Measurements from ENCODE around the gene REC114.
"Not testable (repeated sequence)": the region's sequence is repeated elsewhere in the genome, so short reads cannot be mapped to it uniquely, and the experiment has no call there.

REC114 gene

GRCh38 chr15:73527598-73527997 lies 84.6 kb downstream of the REC114 start:
- no peak for DNase-seq (ENCODE audit: low read depth)

- DNase-seq (ENCODE audit: low read depth) = no peak
These were observed 87.7 kb downstream of the REC114 start for GRCh38 chr15:73530649-73531048.

- DNase-seq (ENCODE audit: low read depth) = no peak
These were observed 95.2 kb downstream of the REC114 start for GRCh38 chr15:73538123-73538522.

DNA sequence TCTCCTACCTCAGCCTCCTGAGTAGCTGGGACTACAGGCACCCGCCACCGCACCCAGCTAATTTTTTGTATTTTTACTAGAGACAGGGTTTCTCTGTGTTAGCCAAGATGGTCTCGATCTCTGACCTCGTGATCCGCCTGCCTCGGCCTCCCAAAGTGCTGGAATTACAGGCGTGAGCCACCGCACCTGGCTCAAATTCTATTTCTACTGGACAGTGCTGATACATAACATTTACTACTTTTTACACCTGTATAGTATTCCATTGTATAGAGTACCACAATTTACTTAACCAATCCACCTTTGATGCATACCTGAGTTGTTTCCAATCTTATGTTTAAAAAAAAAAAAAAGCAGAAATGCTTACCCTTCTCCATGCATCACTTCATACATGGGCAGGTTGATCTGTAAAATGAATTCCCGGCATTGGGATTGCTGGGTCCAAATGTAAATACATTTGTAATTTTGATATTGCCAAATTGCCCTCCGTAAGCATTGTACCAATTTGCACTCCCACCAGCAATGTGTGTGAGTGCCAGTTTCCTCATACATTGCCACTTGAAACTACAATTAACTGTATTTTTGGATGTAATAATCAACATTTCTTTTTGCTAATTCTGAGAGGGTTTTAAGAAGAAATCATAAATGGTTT lies 95.7 kb downstream of the REC114 start:
- no peak for DNase-seq (ENCODE audit: low read depth)

DNA sequence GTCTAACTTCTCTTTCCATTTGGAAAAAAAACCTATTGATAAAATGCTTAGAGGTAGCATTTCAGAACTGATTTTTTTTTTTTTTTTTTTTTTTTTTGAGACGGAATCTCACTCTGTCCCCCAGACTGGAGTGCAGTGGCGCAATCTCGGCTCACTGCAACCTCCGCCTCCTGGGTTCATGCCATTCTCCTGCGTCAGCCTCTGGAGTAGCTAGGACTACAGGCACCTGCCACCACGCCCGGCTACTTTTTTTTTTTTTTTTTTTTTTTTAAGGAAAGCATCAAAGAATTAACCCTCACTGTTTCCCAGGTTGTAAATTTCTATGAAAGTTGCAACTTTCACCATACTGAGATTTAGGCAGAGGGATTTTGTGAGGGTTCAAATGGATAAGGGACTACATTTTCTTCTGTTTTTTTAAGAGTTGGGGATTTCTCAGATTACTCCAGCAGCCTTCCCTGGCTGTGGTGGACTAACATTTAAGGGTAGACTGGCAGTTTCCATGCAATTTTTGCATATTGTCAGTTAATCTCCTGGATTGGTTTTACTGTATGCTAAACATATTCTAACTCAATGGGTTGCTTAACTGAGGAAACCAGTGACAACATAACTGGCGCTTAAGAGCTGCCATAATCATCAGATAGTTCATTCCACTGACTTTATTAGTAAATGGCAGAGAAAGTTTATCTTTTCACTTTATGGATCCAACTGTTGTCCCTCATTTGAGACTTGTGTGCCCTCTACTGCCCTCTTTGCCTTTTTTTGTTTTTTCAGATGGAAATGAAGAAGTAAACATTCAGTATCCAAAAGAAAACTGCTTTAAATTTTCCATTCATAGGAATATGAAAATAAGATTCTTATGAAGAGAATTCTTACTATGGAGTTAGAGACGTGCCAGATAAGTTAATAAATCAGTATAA lies 96.5 kb downstream of the REC114 start:
- DNase-seq (ENCODE audit: low read depth) = no peak

- DNase-seq (ENCODE audit: low read depth) = no peak
These were observed 97.2 kb downstream of the REC114 start for GRCh38 chr15:73540161-73540560.

DNA sequence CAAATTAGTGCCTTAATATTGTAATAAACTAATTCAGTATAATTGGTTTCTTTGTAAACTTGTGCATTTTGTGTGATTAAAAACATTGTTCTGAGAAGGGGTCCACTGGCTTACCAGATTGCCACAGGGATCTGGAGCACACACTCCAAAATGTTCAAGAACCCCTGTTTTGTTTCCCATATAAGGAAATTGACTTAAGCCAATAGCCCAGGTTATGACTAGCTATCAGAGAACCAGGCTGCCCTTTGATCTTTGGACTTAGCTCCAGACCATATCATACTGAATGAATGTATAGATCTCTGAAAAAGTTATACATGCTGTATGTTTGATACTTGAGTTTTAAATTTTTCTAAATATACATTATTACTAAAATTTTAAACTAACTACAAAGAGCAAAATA lies 98.5 kb downstream of the REC114 start:
- DNase-seq (ENCODE audit: low read depth) = no peak

GRCh38 chr15:73548925-73549324 lies 106.0 kb downstream of the REC114 start:
- not testable (repeated sequence) for DNase-seq (ENCODE audit: low read depth)

DNA sequence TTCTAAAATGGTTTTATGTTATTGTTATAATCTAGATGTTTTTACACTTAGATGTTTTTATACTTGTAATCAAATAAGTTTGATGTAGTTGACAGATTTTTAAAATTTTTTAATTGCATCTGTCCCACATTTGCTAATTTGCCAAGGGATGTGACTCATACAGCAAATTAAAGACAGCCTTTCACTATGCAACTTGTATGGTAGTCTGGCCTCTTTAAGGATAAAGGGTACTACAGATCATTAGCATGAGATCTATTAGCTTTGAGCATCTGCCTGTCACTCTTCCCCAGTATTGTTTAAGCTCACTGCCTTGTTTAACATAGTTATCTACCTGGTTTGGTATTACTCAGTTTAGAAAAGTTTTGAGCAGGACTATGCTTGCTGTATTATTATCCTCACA lies 107.2 kb downstream of the REC114 start:
- no peak for DNase-seq (ENCODE audit: low read depth)

- no peak for DNase-seq (ENCODE audit: low read depth)
These were observed 112.1 kb downstream of the REC114 start for GRCh38 chr15:73555080-73555479.

GRCh38 chr15:73558529-73558928 lies 115.6 kb downstream of the REC114 start:
- no peak for DNase-seq (ENCODE audit: low read depth)

DNA sequence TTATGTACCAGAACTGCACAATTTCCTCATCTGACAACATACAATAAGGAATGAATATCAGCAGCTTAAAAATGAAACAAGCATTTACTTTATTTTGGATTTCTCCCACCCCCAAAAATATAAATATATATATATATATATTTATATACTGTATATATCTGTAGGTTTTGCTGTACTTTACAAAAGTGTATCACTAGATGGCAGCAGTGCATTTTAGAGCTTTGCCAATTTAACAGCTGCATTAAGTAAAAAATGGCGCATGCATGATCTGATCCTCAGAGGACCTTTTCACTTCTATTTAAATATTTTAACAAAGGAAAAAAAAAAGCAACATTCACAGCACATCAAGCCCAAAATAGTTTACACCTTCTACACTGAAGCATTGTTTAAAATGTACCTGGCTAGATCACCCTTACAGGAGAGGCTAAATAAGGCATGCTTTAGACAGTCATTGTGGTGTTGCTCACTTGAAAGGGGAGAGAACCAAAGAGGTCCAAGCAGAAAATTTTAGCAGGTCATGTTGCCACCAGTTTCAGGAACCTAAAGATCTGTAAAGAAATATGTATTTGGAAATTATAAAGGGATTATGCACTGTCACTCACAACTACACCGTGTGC lies 117.6 kb downstream of the REC114 start:
- no peak for DNase-seq (ENCODE audit: low read depth)

DNA sequence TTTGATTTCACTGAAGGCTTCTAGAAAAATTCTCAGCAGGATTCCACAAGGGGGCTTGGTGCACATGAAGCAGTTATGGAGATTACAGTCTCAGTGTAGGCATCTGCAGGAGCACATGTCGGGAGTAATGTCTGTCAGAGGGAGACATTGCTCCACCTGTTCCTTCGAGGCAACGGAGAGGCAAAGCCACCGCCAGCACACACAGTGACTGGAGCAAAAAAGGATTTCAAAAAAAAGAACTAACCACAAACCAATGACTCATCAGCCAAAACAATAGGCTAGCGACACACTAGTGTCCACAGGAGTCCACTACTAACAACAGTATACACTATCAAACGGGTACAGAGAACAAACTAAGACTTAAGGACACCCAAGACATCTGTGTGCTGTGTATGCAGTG lies 121.3 kb downstream of the REC114 start:
- DNase-seq (ENCODE audit: low read depth) = no peak

DNA sequence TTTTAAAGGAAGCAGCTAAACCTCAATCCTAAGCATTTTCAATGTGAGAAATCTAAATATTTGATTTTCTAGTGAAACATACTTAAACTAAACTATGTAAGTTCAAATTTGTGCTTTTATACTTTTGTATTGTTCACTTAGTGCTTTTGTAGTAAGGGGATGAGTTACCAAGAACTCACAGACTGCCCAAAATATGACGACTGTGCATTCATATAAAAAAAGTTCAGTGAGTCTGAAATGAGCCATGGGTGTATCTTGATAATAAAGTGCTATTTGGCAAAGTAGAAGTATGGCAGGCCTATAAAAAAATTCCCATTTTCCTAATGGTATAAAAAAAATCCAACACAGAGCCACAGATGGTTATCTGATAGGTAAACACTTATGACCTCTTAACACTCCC lies 124.1 kb downstream of the REC114 start:
- no peak for DNase-seq (ENCODE audit: low read depth)

DNA sequence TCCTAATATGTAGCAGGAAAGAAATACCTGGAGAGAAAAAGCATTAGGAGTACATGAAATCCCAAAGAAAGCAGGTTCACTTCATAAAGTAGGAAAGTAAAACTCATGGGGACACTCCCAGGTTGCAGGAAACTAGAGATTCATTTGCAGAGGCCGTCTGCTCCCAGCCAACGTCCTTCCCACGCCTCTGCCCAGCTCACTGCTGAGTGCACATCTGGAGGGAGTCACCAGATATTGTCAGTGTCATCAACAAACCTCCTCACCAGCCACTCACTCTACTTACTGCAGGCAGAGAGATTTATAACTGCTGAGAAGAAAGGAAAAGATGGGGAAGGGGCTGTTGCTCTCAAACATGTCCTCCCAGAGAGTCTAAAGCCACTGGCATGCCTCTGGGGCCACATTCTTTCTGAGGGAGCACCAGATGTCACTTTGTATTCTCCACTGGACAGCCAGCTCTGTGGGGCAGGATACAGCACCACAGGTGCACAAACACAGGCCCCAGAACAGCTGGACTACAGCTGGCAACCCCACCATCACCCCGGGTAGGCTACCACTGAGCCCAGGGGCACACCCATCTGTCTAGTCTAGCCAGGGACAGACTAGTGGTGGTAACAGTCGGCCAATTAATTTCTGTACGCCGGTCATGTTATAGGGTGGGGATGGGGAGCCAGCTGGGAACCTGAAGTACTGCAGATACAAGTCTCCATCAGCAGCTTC lies 125.8 kb downstream of the REC114 start:
- no peak for DNase-seq (ENCODE audit: low read depth)

- no peak for DNase-seq (ENCODE audit: low read depth)
These were observed 126.4 kb downstream of the REC114 start for GRCh38 chr15:73569361-73569760.

- no peak for DNase-seq (ENCODE audit: low read depth)
These were observed 127.5 kb downstream of the REC114 start for GRCh38 chr15:73570355-73571032.

DNA sequence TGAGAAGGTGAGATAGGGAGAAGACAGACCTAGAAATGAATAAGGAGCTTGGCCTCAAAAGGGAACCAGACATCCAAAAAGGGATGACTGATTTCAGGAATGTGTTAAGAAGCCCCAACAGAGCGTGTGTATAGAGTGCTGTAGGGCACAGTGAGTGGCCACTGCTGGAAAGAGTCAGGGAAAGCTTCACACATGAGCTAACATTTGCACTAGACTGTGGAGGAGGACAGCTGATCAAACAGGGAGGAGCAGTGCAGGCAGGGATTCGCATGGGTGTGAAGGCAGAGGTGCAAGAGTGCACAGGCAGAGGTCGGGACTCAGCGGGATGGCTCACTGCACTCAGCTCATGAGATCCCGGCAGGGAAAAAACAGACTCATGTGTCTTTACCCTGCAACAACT lies 128.4 kb downstream of the REC114 start:
- no peak for DNase-seq (ENCODE audit: low read depth)

- no peak for DNase-seq (ENCODE audit: low read depth)
These were observed 129.3 kb downstream of the REC114 start for GRCh38 chr15:73572296-73572695.

GRCh38 chr15:73573037-73573436 lies 130.1 kb downstream of the REC114 start:
- no peak for DNase-seq (ENCODE audit: low read depth)

GRCh38 chr15:73573572-73573971 lies 130.6 kb downstream of the REC114 start:
- no peak for DNase-seq (ENCODE audit: low read depth)

All from stimulated activated CD8-positive, alpha-beta memory T cell treated with anti-CD3 and anti-CD28 coated beads, Interleukin-12 subunit alpha, Interleukin-12 subunit beta, amount 100 ng/mL, for 4 hours (primary cell).